Astrocyte (in vitro differentiated cells and primary cell): ENCODE data around the gene IL1B.

ENCODE experiments used
- CTCF ChIP-seq: IDR thresholded peaks from 2 replicates; pipeline ENCODE4 v1.5.1; 2011; ENCODE audit warnings: low read depth, mild to moderate bottlenecking, inconsistent platforms, low read length, moderate library complexity; ENCODE audit not compliant: insufficient read depth
- EZH2 ChIP-seq: IDR thresholded peaks from 2 replicates; pipeline ENCODE4 v1.6.1; 2012; ENCODE audit warnings: mild to moderate bottlenecking, low read length, inconsistent platforms; ENCODE audit not compliant: insufficient read depth

- no peak for TF ChIP-seq CTCF
- TF ChIP-seq EZH2 = no peak
Observed at GRCh38 chr2:112835061-112835501, 1.5 kb downstream of the IL1B start.
